Natural killer cell treated with Interleukin-12 subunit alpha and Interleukin-12 subunit beta and Interleukin-15 and Interleukin-18, amount 100 ng/mL, for 72 hours (primary cell): ENCODE data around the gene CCDC93. TPM values are rescaled to one million over a fixed set of nuclear protein-coding genes. Genes with fewer than 3 reads are reported as not detected.

Experiments
- ATAC-seq, 2 donors: fragments of 150-1000 bp; cut with Tn5 transposase in 1 of 2; sonication (Bioruptor Pico), chemical (Tn5 transposase) in 1 of 2; 2 replicates each; pipeline ENCODE4 v1.10.0; 2021
- DNase-seq: peaks from one replicate; pipeline ENCODE4 v3.0.0; 2022; ENCODE audit warnings: low spot score
- H3K27ac Mint-ChIP-seq, 2 donors: 1 replicate in 1 of 2; 2 replicates in 1 of 2; pipeline ENCODE4 v1.8.0; 2022; ENCODE audit warnings: mixed read lengths in 2 of 2, mild to moderate bottlenecking in 1 of 2, moderate library complexity in 1 of 2
- H3K27me3 Mint-ChIP-seq, 2 donors: 1 replicate in 1 of 2; 2 replicates in 1 of 2; pipeline ENCODE4 v1.8.0; 2022; ENCODE audit warnings: mixed read lengths in 2 of 2
- H3K36me3 Mint-ChIP-seq: one replicate; pipeline ENCODE4 v1.8.0; 2022; ENCODE audit warnings: mixed read lengths
- H3K4me1 Mint-ChIP-seq, 2 donors: 1 replicate in 1 of 2; 2 replicates in 1 of 2; pipeline ENCODE4 v1.8.0; 2022; ENCODE audit warnings: low read depth in 2 of 2, mixed read lengths in 2 of 2, mild to moderate bottlenecking in 1 of 2
- H3K4me3 Mint-ChIP-seq: one replicate; pipeline ENCODE4 v1.8.0; 2022; ENCODE audit warnings: mixed read lengths
- H3K9me3 Mint-ChIP-seq: 2 replicates; pipeline ENCODE4 v1.8.0; 2022; ENCODE audit warnings: mixed read lengths
- total RNA-seq, 2 donors: library from RNA; stranded (reverse); gene quantifications; one replicate each; pipeline ENCODE4 v1.2.3, GENCODE V29; 2022

The CCDC93 gene, protein sequence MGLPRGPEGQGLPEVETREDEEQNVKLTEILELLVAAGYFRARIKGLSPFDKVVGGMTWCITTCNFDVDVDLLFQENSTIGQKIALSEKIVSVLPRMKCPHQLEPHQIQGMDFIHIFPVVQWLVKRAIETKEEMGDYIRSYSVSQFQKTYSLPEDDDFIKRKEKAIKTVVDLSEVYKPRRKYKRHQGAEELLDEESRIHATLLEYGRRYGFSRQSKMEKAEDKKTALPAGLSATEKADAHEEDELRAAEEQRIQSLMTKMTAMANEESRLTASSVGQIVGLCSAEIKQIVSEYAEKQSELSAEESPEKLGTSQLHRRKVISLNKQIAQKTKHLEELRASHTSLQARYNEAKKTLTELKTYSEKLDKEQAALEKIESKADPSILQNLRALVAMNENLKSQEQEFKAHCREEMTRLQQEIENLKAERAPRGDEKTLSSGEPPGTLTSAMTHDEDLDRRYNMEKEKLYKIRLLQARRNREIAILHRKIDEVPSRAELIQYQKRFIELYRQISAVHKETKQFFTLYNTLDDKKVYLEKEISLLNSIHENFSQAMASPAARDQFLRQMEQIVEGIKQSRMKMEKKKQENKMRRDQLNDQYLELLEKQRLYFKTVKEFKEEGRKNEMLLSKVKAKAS
- 10 to 100 TPM; 33.5 to 59.9 TPM for total RNA-seq

DNA sequence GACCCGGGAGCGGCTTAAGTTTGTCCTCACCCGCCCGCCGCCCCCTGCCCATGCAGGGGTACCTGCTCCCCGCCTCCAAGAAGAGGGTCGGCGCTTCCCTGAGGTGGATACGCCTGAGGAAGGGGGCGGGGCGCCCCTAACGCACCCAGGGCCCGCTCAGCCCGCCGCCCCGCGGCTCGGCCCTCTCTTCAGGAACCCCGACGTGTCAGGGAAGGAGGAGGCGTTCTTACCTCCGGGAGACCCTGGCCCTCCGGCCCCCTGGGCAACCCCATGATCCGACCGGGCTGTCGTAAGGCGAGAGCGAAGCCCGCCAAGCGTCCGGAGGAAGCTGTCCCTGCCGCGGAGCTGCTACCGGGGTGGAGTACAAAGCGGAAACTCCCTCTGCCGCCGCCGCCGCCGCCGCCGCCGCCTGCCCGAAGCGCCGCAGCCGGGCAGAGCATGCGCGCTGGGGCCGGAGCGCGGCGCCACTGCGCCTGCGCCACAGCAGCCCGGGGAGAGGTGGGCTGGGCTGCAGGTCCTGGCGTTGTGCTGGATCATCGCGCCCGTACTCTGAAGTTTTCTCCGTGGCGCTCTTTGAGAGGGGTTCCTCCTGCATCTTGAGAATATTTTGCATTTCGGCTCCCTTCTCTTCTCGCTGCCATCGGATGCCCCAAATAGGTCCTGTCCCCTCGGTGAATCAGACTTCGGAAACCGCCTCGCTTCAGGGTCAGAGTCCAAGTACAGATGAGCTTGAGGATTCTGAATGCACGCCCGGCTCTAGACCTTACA, at the start of gene CCDC93:
CCDC93 (minus strand) TSS at position 347 of the 768 bp plus-strand sequence; CDS start at position 272, 75 bp downstream.
- peak; percentile 92 for DNase-seq
- H3K27ac Mint-ChIP-seq = peak within 1 kb of the TSS; percentile 66 to 81
- H3K27me3 Mint-ChIP-seq = peaks cover 0 to 7% of the 10 kb centered on the region in 2 donors
- H3K36me3 Mint-ChIP-seq = peaks cover 4% of the 10 kb centered on the region
- peak within 1 kb of the TSS; percentile 89 for H3K4me3 Mint-ChIP-seq
- peak; percentile 92 to 95 for ATAC-seq
- no peaks in the 10 kb centered on the region for H3K9me3 Mint-ChIP-seq
- peaks cover 36 to 46% of the 10 kb centered on the region in 2 donors for H3K4me1 Mint-ChIP-seq

DNA sequence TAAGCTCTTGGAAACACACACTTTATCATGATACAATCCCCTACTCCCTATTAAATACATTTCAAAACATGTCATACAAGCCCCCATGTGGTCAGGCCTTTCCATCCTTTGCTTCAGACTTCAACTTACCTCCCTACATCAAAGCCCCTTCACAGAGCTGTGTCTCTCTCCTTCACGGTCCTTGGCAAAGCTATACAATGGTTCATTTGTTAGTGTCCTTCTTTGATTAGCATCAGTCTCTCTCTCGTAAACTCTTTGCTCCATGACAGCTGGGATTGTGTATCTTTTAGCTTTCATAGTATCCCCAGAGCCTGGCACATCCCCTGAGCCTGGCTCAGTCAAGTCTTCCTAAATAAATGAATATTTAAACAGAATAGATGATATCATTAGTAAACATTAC, 48.8 kb upstream of the CCDC93 start:
- H3K27ac Mint-ChIP-seq = no peak overlapping the region
- H3K27me3 Mint-ChIP-seq = peaks cover 8 to 12% of the 10 kb centered on the region in 2 donors
- no peaks in the 10 kb centered on the region for H3K9me3 Mint-ChIP-seq
- H3K36me3 Mint-ChIP-seq = no peaks in the 10 kb centered on the region
- DNase-seq (no peak), ATAC-seq (no peak)
- no peak overlapping the region for H3K4me3 Mint-ChIP-seq
- H3K4me1 Mint-ChIP-seq = peaks cover 6 to 13% of the 10 kb centered on the region in 2 donors

DNA sequence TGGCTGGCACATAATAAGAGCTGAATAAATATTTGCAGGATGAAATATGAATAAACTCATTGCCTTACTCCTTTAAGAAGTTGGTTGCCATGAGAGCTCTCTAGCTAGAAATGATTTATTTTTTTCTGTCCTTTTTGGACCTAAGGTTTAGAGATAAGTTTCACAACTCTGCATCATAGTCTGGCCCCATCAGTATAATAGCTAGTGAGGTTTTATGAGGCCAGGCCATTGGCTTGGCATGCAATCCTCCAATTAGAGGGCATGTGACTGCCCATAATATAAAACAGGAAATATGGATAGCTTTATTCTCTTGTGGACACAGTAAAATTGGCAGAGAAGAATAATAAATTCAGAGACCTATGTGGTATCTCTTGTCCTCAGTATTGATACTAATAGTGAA, 48.2 kb upstream of the CCDC93 start:
- Mint-ChIP-seq H3K9me3 (no peaks in the 10 kb centered on the region), H3K27me3 (peaks cover 7 to 11% of the 10 kb centered on the region in 2 donors), H3K36me3 (no peaks in the 10 kb centered on the region), H3K27ac (no peak overlapping the region), H3K4me3 (no peak overlapping the region), H3K4me1 (peaks cover 6 to 13% of the 10 kb centered on the region in 2 donors)
- no peak for DNase-seq
- ATAC-seq = no peak

DNA sequence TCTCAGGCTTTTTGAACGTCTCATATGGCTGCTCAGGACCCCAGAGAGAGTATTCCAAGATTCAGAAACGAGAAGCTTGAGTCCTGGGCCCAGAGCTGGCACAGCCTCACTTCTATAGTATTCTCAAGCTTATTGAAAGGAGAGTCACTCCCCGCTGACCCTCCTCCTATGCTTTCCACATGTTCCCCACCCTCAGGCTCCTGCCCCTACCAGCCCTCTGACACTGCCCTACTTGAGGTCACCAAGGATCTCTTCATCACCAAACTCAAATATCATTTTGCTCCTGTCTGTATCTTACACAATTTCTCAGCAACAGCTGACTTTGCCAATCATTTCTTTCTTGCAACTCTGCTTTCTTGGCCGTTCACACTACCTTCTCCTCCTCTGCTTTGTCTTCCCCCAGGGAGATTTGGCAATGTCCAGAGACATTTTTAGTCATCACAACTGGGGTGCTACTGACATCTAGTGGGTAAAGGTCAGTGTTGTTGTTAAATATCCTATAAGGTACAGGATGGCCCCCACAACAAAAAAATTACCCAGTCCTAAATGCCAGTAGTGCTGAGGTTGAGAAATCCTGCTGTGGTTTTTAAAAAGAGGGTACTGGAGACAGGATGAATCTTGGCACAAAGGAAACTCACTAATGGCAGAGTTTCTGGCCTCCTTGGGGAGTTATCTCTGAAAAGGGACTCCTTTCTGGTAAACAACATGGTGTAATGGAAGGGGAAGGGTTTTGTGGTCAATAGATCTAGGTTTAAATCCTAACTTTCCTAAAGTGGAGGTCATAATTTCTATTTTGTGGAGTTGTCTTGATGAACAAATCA, 47.5 kb upstream of the CCDC93 start:
- DNase-seq = no peak

DNA sequence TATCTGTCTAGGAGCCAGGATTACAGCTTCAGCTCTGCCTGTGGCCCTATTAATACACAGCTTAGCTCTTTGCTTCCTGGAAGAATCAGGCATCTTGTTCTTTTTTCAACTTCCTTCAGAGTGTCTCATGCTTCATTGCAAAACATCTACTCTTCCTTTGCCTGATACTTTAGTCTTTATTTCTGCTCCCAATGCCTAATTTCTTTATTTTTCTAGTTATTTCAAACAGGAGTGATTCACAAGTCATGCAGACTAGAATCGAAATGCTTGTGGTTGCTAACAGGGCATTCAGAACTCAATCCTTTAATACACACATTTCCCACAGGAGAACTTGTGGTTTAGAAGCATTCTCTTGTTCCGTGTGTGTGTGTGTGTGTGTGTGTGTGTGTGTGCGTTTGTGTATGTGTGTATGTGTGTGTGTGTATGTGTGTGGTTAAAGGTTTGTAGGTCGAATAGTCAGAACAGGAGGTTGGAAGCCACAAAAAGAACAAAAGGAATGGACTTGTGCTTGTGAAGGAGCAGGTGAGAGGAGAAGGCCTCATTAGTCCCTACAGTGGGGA, 46.1 kb upstream of the CCDC93 start:
- no peak overlapping the region for H3K4me3 Mint-ChIP-seq
- DNase-seq (no peak), ATAC-seq (peak in 1 of 2 donors; percentile 37)
- H3K36me3 Mint-ChIP-seq = no peaks in the 10 kb centered on the region
- H3K4me1 Mint-ChIP-seq = peaks cover 6 to 13% of the 10 kb centered on the region in 2 donors
- H3K27ac Mint-ChIP-seq = no peak overlapping the region
- no peaks in the 10 kb centered on the region for H3K9me3 Mint-ChIP-seq
- peaks cover 6 to 15% of the 10 kb centered on the region in 2 donors for H3K27me3 Mint-ChIP-seq

More for the DNA sequence above, 47.5 kb upstream of the CCDC93 start:
- peaks cover 4 to 11% of the 10 kb centered on the region in 2 donors for H3K27me3 Mint-ChIP-seq
- no peaks in the 10 kb centered on the region for H3K9me3 Mint-ChIP-seq
- no peaks in the 10 kb centered on the region for H3K36me3 Mint-ChIP-seq
- H3K27ac Mint-ChIP-seq = no peak overlapping the region
- no peak overlapping the region for H3K4me3 Mint-ChIP-seq
- ATAC-seq = peak; percentile 53 to 65
- peaks cover 6 to 13% of the 10 kb centered on the region in 2 donors for H3K4me1 Mint-ChIP-seq

DNA sequence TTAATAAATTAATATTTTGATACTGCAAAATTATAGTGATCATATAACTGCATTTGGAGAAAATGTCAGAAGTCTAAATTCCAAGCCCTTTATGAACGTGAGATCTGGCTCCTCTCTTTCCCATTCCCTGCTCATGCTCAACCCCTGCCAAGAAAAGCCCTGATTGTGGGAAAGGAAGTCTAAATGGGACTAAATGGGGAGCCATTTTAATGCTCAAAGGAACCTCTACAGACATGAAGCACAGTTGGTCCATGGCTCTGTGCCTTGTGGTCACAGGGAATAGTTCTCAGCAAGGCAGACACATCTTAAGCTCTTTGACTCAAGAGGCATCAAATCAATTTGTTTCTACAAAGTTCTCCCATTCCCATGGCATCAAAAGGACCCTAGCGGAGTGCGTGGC, 45.1 kb upstream of the CCDC93 start:
- no peak overlapping the region for H3K27ac Mint-ChIP-seq
- ATAC-seq (no peak), DNase-seq (no peak)
- no peaks in the 10 kb centered on the region for H3K9me3 Mint-ChIP-seq
- H3K4me3 Mint-ChIP-seq = no peak overlapping the region
- H3K27me3 Mint-ChIP-seq = peaks cover 6 to 15% of the 10 kb centered on the region in 2 donors
- no peaks in the 10 kb centered on the region for H3K36me3 Mint-ChIP-seq
- H3K4me1 Mint-ChIP-seq = peaks cover 6 to 13% of the 10 kb centered on the region in 2 donors

DNA sequence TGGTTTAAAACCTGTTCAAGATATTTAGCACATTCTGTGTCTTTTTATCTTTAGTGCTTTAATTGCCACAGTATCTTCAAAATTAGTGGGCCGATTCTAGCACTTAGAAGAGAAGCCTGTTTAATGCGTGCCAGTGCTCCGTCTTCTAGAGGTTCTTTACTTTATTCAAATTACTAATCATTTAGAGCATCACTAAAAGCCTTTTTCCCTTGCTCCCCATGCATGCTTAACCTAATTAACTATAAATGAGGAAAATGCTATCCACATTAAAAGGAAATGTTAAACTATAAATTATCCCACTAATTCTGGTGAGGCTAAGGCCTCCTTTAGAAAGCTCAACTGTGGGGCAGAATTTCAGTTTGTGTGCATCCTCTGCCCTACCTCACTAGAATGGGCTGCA, 42.9 kb upstream of the CCDC93 start:
- H3K27ac Mint-ChIP-seq = no peak overlapping the region
- ATAC-seq = no peak
- no peak for DNase-seq
- H3K36me3 Mint-ChIP-seq = no peaks in the 10 kb centered on the region
- peaks cover 6 to 13% of the 10 kb centered on the region in 2 donors for H3K4me1 Mint-ChIP-seq
- no peaks in the 10 kb centered on the region for H3K9me3 Mint-ChIP-seq
- no peak overlapping the region for H3K4me3 Mint-ChIP-seq
- peaks cover 9 to 16% of the 10 kb centered on the region in 2 donors for H3K27me3 Mint-ChIP-seq

DNA sequence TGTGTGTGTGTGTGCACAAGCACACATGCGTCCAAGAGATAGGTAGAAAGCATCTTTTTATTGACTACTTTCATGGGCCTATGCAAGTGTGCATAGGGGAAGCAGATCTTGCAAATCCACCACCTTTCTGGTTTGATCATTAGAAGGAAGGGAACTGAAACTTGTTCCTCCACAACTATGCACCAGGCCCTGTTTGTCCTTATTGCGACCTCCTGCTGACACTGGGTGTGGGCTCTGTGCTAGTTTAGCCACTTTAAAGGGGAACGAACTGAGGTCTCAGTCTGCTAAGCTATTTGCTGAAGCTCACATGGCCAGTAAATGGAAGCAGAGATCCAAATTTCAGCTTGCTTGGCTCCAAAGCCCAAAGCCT, 42.3 kb upstream of the CCDC93 start:
- H3K27me3 Mint-ChIP-seq = peaks cover 14 to 15% of the 10 kb centered on the region in 2 donors
- ATAC-seq (no peak), DNase-seq (no peak)
- no peak overlapping the region for H3K27ac Mint-ChIP-seq
- no peaks in the 10 kb centered on the region for H3K36me3 Mint-ChIP-seq
- H3K9me3 Mint-ChIP-seq = no peaks in the 10 kb centered on the region
- peaks cover 4 to 9% of the 10 kb centered on the region in 2 donors for H3K4me1 Mint-ChIP-seq
- H3K4me3 Mint-ChIP-seq = no peak overlapping the region

DNA sequence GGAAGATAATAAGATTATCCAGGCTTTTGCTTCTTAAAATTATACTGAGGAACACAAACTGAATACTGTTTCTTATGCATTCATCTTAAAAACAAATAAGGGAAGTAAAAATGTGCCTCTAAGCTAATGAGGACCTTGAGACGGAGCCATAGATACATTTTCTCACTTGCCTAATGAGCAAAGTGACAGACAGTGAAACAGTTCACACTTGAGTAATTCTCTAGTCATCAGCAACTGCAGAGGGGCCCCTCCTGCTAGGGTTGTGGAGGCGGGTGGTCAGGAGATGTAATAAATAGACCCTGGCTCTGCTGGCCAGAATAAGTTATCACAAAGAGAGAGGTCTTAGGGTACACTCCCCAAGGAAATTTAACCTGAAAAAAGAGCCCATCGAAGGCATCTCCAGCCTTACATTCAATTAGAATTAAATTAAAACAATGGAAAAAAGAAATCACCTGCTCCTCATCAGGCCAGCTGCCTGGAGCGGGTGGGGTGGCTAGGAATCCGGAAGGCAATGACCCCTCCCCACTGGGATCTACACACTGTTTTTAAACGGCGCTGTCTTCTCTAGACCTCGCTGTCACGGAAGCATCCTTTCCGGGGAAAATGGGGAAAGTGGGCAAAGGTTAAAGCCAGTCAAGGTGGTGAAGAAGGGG, 41.8 kb upstream of the CCDC93 start:
- no peak overlapping the region for H3K27ac Mint-ChIP-seq
- H3K27me3 Mint-ChIP-seq = peaks cover 14% of the 10 kb centered on the region in 2 donors
- ATAC-seq = no peak
- peaks cover 4 to 8% of the 10 kb centered on the region in 2 donors for H3K4me1 Mint-ChIP-seq
- no peak for DNase-seq
- H3K36me3 Mint-ChIP-seq = no peaks in the 10 kb centered on the region
- H3K4me3 Mint-ChIP-seq = no peak overlapping the region
- no peaks in the 10 kb centered on the region for H3K9me3 Mint-ChIP-seq

DNA sequence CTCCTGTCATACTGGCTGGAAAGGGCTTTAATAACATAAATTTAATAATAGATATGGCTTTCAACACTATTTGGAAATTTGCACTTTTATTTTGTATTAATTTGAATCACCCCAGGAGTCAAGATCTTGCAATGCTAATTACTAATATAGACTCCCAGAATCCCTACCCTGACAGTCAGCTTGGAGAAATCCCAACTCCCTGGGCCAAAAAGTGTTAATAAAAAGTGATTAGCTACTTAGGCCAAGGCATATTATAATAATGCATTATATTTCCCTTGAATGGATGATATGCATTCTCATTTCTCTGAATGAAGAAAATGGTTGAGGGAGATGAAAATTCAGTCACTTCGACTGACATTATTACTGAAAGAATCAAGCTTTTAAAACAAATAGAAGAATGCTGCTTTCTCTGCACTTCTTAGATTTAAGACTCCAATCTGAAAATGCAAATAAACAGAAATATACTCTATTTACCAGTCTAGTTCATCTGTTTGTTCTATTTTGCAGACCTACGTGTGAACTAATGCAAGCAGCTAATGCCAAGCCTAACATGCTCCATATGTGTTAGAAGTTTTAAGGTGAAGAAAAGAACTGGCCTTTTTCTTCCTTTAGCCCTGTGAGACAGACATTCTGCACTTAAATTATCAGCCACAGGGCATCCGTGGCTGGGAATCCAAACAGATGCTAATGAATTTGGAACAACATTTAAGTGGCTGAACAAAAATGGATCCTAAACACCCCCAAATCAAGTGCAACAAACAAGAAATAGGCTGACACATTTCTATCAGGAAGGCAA, 40.5 kb upstream of the CCDC93 start:
- no peak for ATAC-seq
- Mint-ChIP-seq H3K27me3 (peaks cover 16 to 21% of the 10 kb centered on the region in 2 donors), H3K27ac (no peak overlapping the region), H3K4me1 (no peaks in the 10 kb centered on the region), H3K9me3 (no peaks in the 10 kb centered on the region), H3K4me3 (no peak overlapping the region), H3K36me3 (no peaks in the 10 kb centered on the region)
- DNase-seq = no peak

DNA sequence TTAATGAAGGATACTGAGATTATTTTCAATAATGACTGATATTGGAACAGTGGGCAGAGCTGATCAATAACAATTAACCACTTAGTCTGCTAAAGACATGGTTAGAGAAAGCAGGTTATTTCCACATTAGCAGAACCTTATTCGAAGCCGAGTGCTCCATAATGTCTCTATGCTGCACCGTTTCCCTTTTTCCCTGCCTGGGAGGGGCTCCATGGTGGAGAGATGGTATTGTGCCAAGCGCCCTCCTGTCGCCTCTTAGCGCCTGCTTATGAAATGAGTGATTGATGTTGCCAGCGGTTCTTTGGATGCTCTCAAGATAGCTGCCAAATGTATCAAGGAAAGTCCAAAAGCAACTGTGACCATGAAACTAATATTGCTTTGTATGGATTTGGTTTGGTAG, 39.8 kb upstream of the CCDC93 start:
- ATAC-seq (no peak), DNase-seq (no peak)
- Mint-ChIP-seq H3K27me3 (peaks cover 20 to 27% of the 10 kb centered on the region in 2 donors), H3K4me3 (no peak overlapping the region), H3K4me1 (no peaks in the 10 kb centered on the region), H3K36me3 (no peaks in the 10 kb centered on the region), H3K9me3 (no peaks in the 10 kb centered on the region), H3K27ac (no peak overlapping the region)

DNA sequence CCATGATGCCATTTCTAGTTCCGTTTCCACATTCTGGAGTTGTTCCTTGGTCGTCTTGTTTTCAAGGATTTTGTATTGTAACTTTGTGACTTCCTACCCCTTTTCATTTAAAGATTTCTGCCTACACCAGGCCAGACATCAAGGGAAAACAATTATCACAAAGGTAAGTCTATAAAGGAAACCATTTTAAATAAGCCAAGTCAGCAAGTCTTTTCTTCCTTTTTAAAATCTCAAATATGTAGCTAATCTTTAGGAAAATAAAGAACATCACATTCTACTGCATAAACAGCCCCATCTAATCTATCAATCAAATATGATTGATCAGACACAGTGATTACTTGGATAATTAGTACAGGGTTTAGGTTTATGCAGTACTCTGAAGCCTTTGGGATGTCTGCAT, 38.6 kb upstream of the CCDC93 start:
- Mint-ChIP-seq H3K9me3 (no peaks in the 10 kb centered on the region), H3K27me3 (peaks cover 24 to 39% of the 10 kb centered on the region in 2 donors), H3K36me3 (no peaks in the 10 kb centered on the region), H3K27ac (no peak overlapping the region), H3K4me3 (no peak overlapping the region), H3K4me1 (no peaks in the 10 kb centered on the region)
- DNase-seq (no peak), ATAC-seq (no peak)
